ENCODE measurements around the gene MEIOSIN. TPM values are rescaled to one million over a fixed set of nuclear protein-coding genes. Genes with fewer than 3 reads are reported as not detected.
"Not testable (repeated sequence)": the region's sequence is repeated elsewhere in the genome, so short reads cannot be mapped to it uniquely, and the experiment has no call there.

The MEIOSIN gene
- total RNA-seq = not detected

DNA sequence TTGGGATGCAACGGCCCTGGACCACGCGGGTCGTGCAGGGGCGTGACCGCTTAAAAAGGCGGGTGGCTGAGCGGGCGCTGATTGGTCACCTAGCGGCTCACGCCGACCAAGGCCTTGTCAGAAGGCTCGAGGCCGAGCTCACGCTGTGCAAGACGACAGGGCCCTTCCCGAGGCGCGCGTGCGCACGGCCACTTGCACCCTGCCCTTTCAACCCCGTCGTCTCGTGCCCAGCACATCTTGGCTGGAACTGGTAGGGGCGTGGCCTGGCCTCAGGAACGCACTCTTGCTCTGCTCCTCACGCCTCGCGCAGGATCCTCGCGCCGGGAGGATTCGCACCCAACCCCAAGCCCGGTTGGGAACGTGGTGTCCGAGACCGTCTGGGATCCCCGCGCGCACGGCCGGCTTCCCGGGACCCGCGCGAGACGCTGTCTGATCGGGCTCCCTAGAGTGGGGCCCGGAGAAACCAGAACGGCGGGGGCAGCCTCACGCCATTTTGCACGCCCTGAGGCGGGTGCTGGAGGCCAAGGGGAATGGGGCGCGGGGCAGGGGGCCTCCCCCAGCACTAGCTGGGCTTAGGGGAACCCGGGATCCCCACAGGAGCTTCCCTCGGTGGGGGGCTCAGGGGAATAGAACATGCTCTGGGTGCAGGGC lies at the start of gene MEIOSIN:
TSS of gene MEIOSIN (plus strand) at position 280 of the 651 bp plus-strand sequence. CDS start 1,938 bp downstream, outside the sequence.
- no peak for DNase-seq

DNA sequence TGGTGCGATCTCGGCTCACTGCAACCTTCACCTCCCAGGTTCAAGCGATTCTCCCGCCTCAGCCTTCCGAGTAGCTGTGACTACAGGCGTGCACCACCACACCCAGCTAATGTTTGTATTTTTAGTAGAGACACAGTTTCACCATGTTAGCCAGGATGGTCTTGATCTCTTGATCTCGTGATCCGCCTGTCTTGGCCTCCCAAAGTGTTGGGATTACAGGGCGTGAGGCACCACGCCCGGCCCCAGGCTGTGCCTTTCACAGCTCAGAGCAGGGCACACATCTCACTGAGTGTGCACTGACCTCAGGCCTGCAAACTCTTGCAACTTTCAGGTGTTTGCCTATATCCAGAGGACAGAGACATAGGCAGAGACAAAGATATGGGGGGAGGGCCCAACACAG lies 48.2 kb upstream of the MEIOSIN start:
- DNase-seq = not testable (repeated sequence)

DNA sequence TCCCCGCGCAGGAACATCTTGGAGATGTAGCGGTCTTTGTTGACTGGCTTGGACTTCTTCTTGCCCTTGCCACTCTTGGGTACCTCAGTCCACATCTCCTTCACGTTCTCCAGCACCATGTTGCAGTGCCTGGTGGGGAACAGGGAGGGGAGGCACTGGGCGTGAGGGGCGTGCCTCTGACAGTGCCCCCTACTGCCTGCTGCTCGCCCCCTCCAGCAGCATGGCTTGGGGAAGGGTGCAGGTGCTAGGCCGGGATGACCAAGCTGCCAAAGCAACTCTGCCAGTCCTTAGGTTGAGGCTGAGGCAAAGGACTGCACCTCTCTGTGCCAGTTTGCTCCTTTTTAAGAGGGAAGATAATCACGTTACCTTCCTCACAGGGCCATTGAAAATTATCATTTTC lies 45.6 kb upstream of the MEIOSIN start:
- DNase-seq = no peak

DNA sequence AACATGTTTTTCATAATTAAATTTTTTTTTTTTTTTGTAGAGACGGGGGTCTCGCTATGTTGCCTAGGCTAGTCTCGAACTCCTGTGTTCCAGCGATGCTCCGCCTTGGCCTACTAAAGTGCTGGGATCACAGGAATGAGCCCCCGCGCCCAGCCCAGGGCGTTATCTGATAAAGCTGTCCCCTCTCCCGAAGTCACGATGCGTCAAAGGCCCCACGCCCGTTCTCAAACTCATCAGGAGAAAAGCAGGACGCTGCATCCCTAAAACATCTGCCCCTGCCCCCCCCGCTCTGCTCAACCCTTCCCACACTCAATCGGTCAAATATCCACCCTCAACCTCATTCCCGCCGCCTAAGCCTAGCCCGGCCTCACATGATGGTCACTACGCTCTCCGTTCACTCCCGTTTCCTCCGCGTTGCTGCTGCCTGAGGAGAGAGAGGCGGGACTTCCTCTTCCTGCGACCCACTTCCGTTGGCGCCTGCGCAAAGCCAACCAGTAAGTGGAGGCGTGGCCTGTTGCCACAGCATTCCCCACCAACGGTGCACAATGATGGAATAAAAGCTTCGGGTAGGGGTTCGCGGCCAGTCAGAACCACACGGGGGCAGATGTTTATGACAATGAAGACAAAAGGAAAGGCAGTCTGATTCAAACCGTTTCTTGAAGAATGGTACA lies 41.6 kb upstream of the MEIOSIN start, which contains the start of gene SNRPD2:
TSS of gene SNRPD2 (minus strand) at position 438 of the 671 bp plus-strand sequence. CDS start at position 373, 65 bp downstream.
- peak; percentile 94 for DNase-seq

DNA sequence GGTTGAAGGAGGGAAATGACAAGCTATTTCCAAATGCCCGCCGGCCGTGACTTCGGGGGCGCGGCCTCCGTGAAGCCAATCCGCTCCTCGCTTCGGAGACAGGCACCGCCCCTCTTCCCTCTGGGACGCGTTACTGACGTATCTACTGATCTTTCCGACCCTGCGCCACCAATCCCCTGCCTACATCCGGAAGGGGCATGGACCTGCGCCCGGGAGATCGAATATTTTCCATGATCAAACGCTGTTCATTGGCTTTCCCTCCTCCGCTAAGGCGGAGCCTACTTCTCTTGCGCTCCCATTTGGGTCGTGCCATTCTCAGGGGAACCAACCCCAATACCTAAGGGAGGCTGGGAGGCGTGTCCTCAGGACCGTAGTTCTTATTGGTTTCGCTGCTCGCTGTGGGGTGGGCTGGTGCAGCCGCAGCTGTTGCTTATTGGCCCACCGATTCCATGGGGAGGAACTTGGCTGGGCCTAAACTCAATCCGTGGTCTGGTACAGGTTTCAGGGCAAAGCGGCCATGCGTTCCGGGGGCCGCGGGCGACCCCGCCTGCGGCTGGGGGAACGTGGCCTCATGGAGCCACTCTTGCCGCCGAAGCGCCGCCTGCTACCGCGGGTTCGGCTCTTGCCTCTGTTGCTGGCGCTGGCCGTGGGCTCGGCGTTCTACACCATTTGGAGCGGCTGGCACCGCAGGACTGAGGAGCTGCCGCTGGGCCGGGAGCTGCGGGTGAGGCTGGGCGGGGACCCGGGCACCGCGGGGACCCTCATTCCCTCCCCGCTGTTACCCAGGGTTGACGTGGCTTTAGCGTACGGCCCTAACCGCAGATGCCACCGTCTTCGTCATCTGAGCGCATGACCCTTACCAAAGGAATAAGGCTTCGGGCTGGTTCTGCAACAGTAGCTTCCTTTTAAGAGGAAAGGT lies 40.8 kb upstream of the MEIOSIN start, which contains the start of gene QPCTL:
TSS of gene QPCTL (plus strand) at position 480 of the 919 bp plus-strand sequence. CDS start at position 518, 38 bp downstream.
- peak; percentile 99 for DNase-seq

DNA sequence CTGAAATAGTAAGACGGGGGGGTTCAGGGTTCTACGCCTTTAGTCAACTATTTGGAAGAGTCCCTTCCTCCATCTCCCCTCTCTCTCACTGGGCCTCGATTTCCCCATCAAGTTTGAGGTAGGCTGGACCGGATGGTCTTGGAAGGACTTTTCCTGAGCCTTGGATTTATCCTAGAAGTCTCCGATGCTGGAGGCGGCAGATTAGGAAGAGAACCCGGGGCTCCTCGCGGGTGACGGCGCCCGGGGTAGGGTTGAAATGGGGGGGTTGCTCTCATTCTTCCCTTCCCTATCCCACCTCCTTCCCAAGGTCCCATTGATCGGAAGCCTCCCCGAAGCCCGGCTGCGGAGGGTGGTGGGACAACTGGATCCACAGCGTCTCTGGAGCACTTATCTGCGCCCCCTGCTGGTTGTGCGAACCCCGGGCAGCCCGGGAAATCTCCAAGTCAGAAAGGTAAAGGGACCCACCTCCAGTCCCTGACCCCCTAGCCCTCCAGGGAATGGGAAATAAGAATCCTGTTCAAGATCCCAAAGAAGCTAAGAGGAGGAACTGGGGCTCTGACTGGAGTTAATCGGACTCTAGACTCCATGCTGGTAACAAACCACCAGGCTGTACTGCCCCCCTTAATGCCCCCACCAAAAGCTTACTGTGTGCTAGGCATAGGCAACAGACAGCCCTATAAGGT lies 40.0 kb upstream of the MEIOSIN start:
- DNase-seq = no peak

GRCh38 chr19:45701676-45702075 lies 31.6 kb upstream of the MEIOSIN start:
- DNase-seq = no peak

DNA sequence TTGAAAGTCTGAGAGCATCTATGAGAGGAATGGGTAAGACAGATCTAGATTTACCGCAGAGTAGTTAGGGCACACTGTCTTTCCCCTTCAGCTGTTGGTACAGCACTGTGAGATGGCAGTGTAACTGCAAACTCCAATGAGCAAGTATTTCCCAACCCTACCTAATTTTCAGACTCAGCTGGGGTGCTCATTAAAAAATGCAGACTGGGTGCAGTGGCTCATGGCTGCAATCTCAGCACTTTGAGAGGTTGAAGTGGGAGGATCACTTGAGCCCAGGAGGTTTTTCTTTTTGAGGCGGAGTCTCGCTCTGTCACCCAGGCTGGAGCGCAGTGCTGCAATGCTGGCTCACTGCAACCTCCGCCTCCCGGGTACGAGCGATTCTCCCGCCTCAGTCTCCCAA lies 28.1 kb upstream of the MEIOSIN start:
- DNase-seq = no peak

DNA sequence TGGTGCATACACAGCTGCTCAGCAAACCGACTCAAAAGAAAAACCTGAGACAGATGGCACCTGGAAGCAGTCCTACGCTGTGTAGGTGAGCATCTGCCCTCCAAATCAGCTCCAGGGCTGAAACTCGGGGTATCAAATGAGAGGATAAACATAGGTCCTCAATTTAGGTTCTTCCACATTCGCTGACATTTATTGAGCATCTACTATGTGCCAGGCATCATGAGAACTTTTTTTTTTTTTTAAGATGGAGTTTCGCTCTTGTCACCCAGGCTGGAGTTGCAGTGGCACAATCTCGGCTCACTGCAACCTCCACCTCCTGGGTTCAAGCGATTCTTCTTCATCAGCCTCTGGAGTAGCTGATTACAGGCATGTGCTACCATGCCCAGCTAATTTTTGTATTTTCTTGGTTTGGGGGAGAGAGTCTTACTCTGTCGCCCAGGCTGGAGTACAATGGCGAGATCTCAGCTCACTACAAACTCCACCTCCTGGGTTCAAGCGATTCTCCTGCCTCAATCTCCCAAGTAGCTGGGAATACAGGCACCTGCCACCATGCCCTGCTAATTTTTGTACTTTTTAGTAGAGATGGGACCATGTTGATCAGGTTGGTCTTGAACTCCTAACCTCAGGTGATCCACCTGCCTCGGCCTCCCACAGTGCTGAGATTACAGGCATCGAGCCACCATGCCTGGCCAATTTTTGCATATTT lies 27.4 kb upstream of the MEIOSIN start:
- DNase-seq = no peak

- no peak for DNase-seq
These were observed 22.7 kb upstream of the MEIOSIN start for GRCh38 chr19:45710356-45711130.

DNA sequence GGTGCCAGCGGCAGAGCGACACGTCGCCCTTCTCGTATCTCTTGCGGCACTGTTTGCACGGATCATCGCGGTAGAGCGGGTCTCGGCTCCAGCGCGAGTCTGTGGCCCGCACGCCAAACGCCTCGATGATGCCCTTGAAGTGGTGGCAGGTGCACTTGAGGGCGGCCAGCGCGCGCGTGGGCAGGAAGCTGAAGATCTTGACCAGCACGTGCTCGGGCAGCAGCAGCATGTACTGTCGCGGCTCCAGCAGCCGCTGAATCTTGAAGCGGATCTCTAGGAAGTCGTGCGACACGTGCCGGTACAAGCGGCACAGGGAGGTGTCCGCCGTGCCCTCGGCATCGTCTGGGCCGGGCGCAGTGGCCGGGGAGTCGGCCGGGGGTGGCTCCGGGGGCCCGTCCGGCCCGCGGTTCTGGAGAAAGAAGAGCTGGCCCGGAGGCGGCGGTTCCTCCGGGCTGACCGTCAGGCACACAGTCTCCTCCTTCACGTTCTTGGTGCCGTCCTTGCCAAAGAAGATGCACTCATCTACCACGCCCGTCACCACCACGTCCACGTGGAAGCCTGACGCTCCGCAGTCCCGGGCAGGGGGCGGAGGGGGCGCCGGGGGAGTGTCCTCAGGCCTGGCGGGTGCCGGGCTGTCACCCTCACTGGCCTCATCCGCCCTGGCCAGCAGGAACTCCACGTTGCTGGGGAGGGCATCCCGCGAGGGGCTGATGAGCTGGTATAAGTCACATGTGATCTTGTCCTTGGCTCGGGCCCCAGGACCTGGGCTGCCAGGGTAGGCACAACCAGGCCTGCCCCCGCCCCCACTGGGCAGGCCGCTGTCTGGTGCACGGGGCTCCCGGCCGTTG lies 21.2 kb upstream of the MEIOSIN start:
- DNase-seq = no peak

DNA sequence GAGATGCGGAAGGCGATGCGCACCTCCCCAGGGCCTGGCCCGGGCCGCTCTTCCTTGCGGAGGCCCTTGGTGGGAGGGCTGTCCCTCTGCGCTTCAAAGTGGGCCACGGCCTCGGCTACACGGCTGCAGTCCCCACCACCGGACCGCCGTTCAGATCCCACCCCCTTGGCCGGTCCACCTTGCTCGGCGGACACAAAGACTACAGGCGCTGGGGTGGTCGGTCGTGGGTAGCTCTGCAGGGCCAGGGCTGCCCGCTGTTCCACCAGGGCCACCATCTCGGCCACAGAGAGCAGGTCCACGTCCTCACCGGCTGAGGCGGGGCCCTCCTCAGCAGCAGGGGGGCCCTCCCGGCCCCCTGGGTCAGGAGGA lies 20.6 kb upstream of the MEIOSIN start:
- no peak for DNase-seq

DNA sequence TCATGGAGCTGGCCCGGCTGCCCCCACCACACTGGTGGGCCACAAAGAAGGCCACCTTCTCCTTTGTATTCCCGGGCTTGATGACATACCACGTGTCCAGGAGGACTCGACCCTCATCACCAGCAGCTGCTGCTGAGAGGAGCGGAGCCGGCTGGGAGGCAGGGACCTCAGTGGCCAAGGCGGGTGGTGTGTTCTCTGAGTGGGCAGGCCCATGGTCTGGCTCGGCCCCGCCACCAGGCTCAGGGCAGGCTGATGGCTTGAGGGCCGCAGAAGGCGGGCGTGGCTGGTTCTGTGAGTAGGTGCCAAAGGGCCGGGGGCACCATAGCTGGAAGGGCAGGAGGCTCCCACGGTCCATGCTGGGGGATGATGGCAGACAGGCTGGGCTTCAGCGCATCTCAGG lies 20.1 kb upstream of the MEIOSIN start:
- DNase-seq = no peak

DNA sequence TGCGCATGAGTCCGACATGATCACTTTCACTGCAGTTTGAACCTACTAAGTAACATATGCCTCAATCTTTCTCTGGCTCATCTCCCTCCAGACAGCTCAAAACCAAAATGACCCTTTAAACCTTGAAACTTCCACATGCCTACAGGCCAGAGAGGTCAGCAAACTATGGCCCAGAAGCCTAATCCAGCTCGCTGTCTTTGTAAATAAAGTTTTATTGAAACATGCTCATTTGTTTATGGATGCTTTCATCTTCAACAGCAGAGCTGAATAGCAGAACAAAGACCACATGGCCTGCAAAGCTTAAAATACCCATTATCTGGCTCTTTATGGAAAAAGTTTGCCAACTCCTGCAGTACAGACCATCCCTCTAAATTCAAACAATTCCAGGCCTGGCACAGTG lies 18.1 kb upstream of the MEIOSIN start:
- DNase-seq = no peak

GRCh38 chr19:45716359-45717130 lies 16.7 kb upstream of the MEIOSIN start:
- no peak for DNase-seq

DNA sequence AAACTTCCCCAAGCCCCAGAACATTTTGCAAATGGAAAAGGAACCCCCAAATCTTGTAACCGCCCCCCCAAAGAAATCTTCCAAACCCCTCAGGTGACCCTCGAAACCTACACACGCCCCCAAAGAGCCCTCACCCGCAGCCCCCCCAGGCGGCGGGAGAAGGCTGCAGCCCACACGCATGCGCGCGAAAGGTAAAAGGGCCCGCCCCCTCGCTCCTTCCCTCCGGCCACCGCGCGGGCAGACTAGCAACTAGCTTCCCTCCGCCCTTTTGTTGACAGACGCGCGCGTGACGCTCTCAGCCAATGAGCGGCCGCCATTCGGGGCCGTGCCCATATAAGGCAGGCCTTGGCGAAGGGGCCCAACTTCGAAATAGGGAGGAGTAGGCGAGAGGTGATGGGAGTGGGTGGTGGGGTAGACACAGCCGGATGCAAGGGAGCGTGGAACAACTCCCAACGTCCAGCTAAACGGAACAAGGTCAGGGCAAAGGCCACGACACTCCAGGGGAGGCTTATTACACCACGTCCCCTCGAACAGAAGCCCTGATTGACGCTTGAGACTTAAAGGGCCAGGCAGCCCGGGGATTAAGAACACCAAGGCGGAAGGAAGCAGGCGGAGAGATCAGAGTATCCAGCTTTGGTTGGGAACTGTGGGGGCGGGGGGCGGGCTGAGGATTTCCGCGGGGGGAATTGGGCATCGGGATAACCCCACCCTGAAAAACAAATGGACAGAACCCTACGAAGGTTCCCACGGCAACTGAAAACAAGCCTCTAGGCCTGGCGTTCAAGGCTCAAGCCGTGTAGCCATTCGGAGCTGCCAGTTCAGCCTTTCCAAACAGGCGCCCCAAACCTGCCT lies 15.9 kb upstream of the MEIOSIN start:
- peak; percentile 99 for DNase-seq

- DNase-seq = no peak
These were observed 15.1 kb upstream of the MEIOSIN start for GRCh38 chr19:45717983-45718650.
